ENCODE measurements around the gene PSMB2. TPM values are rescaled to one million over a fixed set of nuclear protein-coding genes. Genes with fewer than 3 reads are reported as not detected.

The PSMB2 gene
- total and polyA plus RNA-seq, 2 of the 8 experiments (the other 6 are each of a cell fraction or from before 2014, with no cell fraction given) = 91.4 to 101 TPM

- H3K18ac ChIP-seq (ENCODE audit: extremely low read depth, low read length) = peak overlapping the region; percentile 57
- no peak overlapping the region for H3K23ac ChIP-seq (ENCODE audit: insufficient read length)
- H4K20me1 ChIP-seq (replicated peaks in 1 of 2; ENCODE audit: control insufficient read depth in 1 of 2, insufficient read depth in 2 of 2, low read length in 2 of 2) = peaks cover 0 to 18% of the 10 kb centered on the region in 2 experiments
- H3K79me2 ChIP-seq (ENCODE audit: control insufficient read depth in 1 of 2, insufficient read depth in 2 of 2, low read length in 2 of 2) = no peaks in the 10 kb centered on the region
- peak overlapping the region; percentile 44; the same call in 1 of the 2 replicates for H2BK5ac ChIP-seq (ENCODE audit: low read depth, low read length)
- no peak overlapping the region for H4K5ac ChIP-seq (ENCODE audit: insufficient read length, low read depth, low read length)
- peaks cover 7 to 20% (median 15%) of the 10 kb centered on the region in 4 experiments for H3K4me1 ChIP-seq (replicated peaks in 1 of 4; ENCODE audit: control insufficient read depth in 3 of 4, insufficient read depth in 4 of 4, low read length in 3 of 4)
- H3K9me3 ChIP-seq (ENCODE audit: insufficient read depth in 2 of 2, low read depth in 1 of 2, low read length in 1 of 2) = no peaks in the 10 kb centered on the region
- H3K9ac ChIP-seq (replicated peaks in 1 of 4; ENCODE audit: extremely low read depth in 1 of 4, low read depth in 3 of 4, low read length in 3 of 4) = no peak overlapping the region
- no peak overlapping the region for H2AK5ac ChIP-seq (ENCODE audit: low read depth, low read length)
- H4K91ac ChIP-seq (replicated peaks; ENCODE audit: insufficient read length, low read length) = no peak overlapping the region
- peak overlapping the region; percentile 72; the same call in 1 of the 2 replicates for H2BK15ac ChIP-seq (ENCODE audit: low read length)
- H3K4me2 ChIP-seq (ENCODE audit: insufficient read depth in 1 of 2, low read depth in 2 of 2, low read length in 2 of 2) = peak overlapping the region; percentile 83 to 88
- H3K23me2 ChIP-seq (ENCODE audit: low read depth, low read length) = peaks cover 25% of the 10 kb centered on the region
- H2AFZ ChIP-seq (ENCODE audit: low read length) = no peak overlapping the region
- POLR2A ChIA-PET (ENCODE audit: partially characterized antibody) = interaction anchor here (0.6 to 1.7 kb wide), 8 partner anchors 9 to 201 kb away, joined by 3 to 6 read pairs (median 4); partner anchors contain the start of gene CLSPN
- no peak overlapping the region for H3K14ac ChIP-seq (ENCODE audit: insufficient read length)
- DNase-seq (ENCODE audit: low read depth in 1 of 2, low spot score in 2 of 2) = peak in 1 of 2 experiments; percentile 79
- peak; percentile 13 for FAIRE-seq
- no peaks in the 10 kb centered on the region for H3K79me1 ChIP-seq (ENCODE audit: low read depth, low read length)
- H2BK120ac ChIP-seq (replicated peaks; ENCODE audit: low read depth, low read length) = no peak overlapping the region
- peak overlapping the region; percentile 39; the same call in 1 of the 2 replicates for H4K8ac ChIP-seq (ENCODE audit: extremely low read depth, insufficient read depth, low read length)
- no peak overlapping the region for H2BK20ac ChIP-seq (ENCODE audit: low read length)
- no peak overlapping the region for H3K27ac ChIP-seq (ENCODE audit: low read depth, low read length)
- H2BK12ac ChIP-seq (ENCODE audit: low read depth, low read length) = peak overlapping the region; percentile 80; the same call in 1 of the 2 replicates
- WGBS, 2 experiments (ENCODE audit: extremely low coverage in 1 of 2, insufficient coverage in 1 of 2, insufficient read length in 1 of 2, insufficient replicate concordance in 2 of 2, low coverage in 1 of 2, low lambda C conversion rate in 2 of 2, missing lambda C conversion rate in 1 of 2) = 2% methylated on average over 69 of the region's 70 CpGs; no CpG with 5 or more reads in 1 of the 2 experiments
- H3K27me3 ChIP-seq (replicated peaks in 1 of 4; ENCODE audit: control insufficient read depth in 3 of 4, extremely low read depth in 1 of 4, insufficient read depth in 3 of 4, low read length in 3 of 4) = peaks cover 60 to 69% (median 67%) of the 10 kb centered on the region in 4 experiments
- no peak overlapping the region for H3K4ac ChIP-seq (replicated peaks; ENCODE audit: insufficient read length, low read depth, low read length)
- H3K4me3 ChIP-seq (ENCODE audit: extremely low read depth in 1 of 4, insufficient read depth in 2 of 4, low read depth in 3 of 4, low read length in 4 of 4) = peak overlapping the region; percentile 30 to 58 (median 46)
- H3K56ac ChIP-seq (replicated peaks; ENCODE audit: insufficient read length, low read depth, low read length) = no peak overlapping the region
- CTCF ChIA-PET (ENCODE audit: partially characterized antibody) = interaction anchor here (0.6 to 8.5 kb wide), 9 partner anchors 11 to 235 kb away, joined by 3 to 81 read pairs (median 4); partner anchors contain the start of gene C1orf216
- peaks cover 0 to 11% (median 0%) of the 10 kb centered on the region in 4 experiments; a peak in 1 of 8 replicates for H3K36me3 ChIP-seq (ENCODE audit: control insufficient read depth in 2 of 4, insufficient read depth in 4 of 4, low read length in 3 of 4)
- TF ChIP-seq EZH2 (IDR thresholded peaks at IDR 0.05; ENCODE audit: low read depth, low read length, severe bottlenecking) (peak; percentile 90), ZNF274 (IDR thresholded peaks at IDR 0.05; ENCODE audit: borderline replicate concordance, extremely low read depth, low read length) (no peak), HDAC2 (IDR thresholded peaks at IDR 0.05; ENCODE audit: borderline replicate concordance in 1 of 2, low read depth in 2 of 2, low read length in 2 of 2) (peak in 1 of 2 experiments; percentile 54; a peak in 1 of 4 replicates), TEAD4 (IDR thresholded peaks at IDR 0.05; ENCODE audit: low read depth, low read length) (no peak), RBBP5 (IDR thresholded peaks at IDR 0.05; ENCODE audit: borderline replicate concordance, low read depth, low read length) (peak; percentile 76; the same call in 1 of the 2 replicates), BACH1 (IDR thresholded peaks at IDR 0.05; ENCODE audit: low read length) (no peak), CTBP2 (IDR thresholded peaks at IDR 0.05; ENCODE audit: borderline replicate concordance, insufficient read depth, insufficient read length, low read length) (peak; percentile 38), TBP (IDR thresholded peaks at IDR 0.05; ENCODE audit: low read depth, low read length) (0 out of 2 replicates have a peak, but pooled peaks have one; percentile 8), EGR1 (IDR thresholded peaks at IDR 0.05; ENCODE audit: borderline replicate concordance, low read depth, low read length) (peak; percentile 78; the same call in 1 of the 2 replicates)
These were observed 64.0 kb downstream of the PSMB2 start for GRCh38 chr1:35577071-35577998.

Measured in H1 (cell line).